ENCODE measurements around the gene ZNF518A. TPM values are rescaled to one million over a fixed set of nuclear protein-coding genes. Genes with fewer than 3 reads are reported as not detected.

Gene ZNF518A
- total RNA-seq, 1 experiment from 2014 or later, result 36.2 TPM

DNA sequence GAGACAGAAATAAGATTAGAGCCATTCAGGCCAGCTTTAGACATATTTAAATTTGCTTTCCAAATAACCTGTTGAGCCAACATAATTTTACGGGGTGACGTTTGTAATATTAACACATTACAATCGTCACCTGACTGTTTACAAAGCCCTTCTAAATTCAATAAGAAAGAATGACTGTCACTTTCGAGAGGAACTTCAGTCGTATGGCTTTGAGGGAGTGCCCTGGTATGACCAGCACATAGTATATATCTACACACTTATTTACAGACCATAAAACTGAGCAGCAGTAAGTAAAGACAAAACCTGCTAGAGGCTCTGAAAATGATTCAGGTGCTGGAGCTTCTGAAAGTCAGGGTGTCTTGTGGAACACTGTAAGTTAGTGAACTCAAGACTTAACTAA is 78.8 kb downstream of the ZNF518A start:
- H3K79me2 ChIP-seq (ENCODE audit: insufficient read depth, low read length), result no peaks in the 10 kb centered on the region
- H2BK15ac ChIP-seq (ENCODE audit: low read depth, low read length), result no peak overlapping the region
- no peaks in the 10 kb centered on the region for H3K9me3 Mint-ChIP-seq
- H3K27ac ChIP-seq (ENCODE audit: insufficient read length, low read depth, low read length), result no peak overlapping the region
- H3K4me3 Mint-ChIP-seq, result no peak overlapping the region
- H3K4ac ChIP-seq (ENCODE audit: low read depth, low read length), result no peak overlapping the region
- H3K36me3 Mint-ChIP-seq (ENCODE audit: insufficient read depth in 1 of 3, low read depth in 3 of 3), result no peaks in the 10 kb centered on the region; a peak in 1 of 7 replicates
- DNase-seq, result no peak
- no peak overlapping the region for H2BK12ac ChIP-seq (ENCODE audit: insufficient read length, low read depth, low read length)
- no peak overlapping the region for H2BK20ac ChIP-seq (ENCODE audit: low read depth, low read length, poor library complexity, severe bottlenecking)
- no peaks in the 10 kb centered on the region for H3K9me3 ChIP-seq (ENCODE audit: control insufficient read depth, low read depth, low read length)
- no peak overlapping the region for H3K56ac ChIP-seq (ENCODE audit: insufficient read length, low read depth, low read length)
- no peaks in the 10 kb centered on the region; the same call in 1 of the 2 replicates for H3K27me3 Mint-ChIP-seq (ENCODE audit: low read depth)
- H2BK120ac ChIP-seq (ENCODE audit: low read depth, low read length, poor library complexity, severe bottlenecking), result no peak overlapping the region
- no peaks in the 10 kb centered on the region for H4K20me1 ChIP-seq (ENCODE audit: control insufficient read depth, insufficient read depth, insufficient read length)
- no peaks in the 10 kb centered on the region for H3K23me2 ChIP-seq (ENCODE audit: insufficient read length, low read depth, low read length, poor library complexity, severe bottlenecking)
- H3K23ac ChIP-seq (ENCODE audit: insufficient read length, low read depth, low read length), result no peak overlapping the region
- no peak overlapping the region for H3T11ph ChIP-seq (ENCODE audit: low read length)
- H4K5ac ChIP-seq (ENCODE audit: insufficient read length, low read depth, low read length), result no peak overlapping the region
- H3K4me2 ChIP-seq (ENCODE audit: insufficient read depth, insufficient read length, low read length), result no peak overlapping the region
- no CpG with 5 or more reads among the region's 5 CpGs for WGBS (ENCODE audit: extremely low coverage, insufficient read length, low lambda C conversion rate)
- H2BK5ac ChIP-seq (ENCODE audit: insufficient read length, low read length), result no peak overlapping the region
- TF ChIP-seq CTCF (conservative IDR thresholded peaks at IDR 0.05), result no peak
- no peak overlapping the region for H4K8ac ChIP-seq (replicated peaks; ENCODE audit: insufficient read length, low read depth, low read length)
- H3K4me1 ChIP-seq (ENCODE audit: insufficient read depth, low read length), result peaks cover 7% of the 10 kb centered on the region; the same call in 1 of the 2 replicates
- no peak overlapping the region for H4K91ac ChIP-seq (ENCODE audit: insufficient read length, low read depth, low read length)
- no peak overlapping the region for H3K18ac ChIP-seq (ENCODE audit: insufficient read length, low read depth, low read length)
- no peak overlapping the region for H2AFZ ChIP-seq (ENCODE audit: low read length)
- H3K27me3 ChIP-seq (ENCODE audit: insufficient read depth, low read length), result no peaks in the 10 kb centered on the region; the same call in 1 of the 2 replicates
- no peak overlapping the region for H3K14ac ChIP-seq (ENCODE audit: insufficient read depth, low read length)
- H3K79me1 ChIP-seq (ENCODE audit: insufficient read depth, low read depth, low read length, poor library complexity, severe bottlenecking), result no peaks in the 10 kb centered on the region
- H2AK5ac ChIP-seq (ENCODE audit: insufficient read length, low read length), result no peak overlapping the region
- H3K9ac ChIP-seq (ENCODE audit: extremely low read depth, insufficient read length, low read length), result no peak overlapping the region
- H3K27ac Mint-ChIP-seq, result no peak overlapping the region
- H3K4me1 Mint-ChIP-seq, result peaks cover 14 to 20% of the 10 kb centered on the region in 2 experiments
